SK-N-MC (cell line): Measurements from ENCODE around the gene ARL6IP4.

Experiments
- EZH2 ChIP-seq: fragments of 200-600 bp; sonication (generic); IDR thresholded peaks from one replicate; pipeline ENCODE4 v1.6.1; 2017; ENCODE audit warnings: antibody characterized with exemption
- FOXP2 ChIP-seq: optimal IDR thresholded peaks from 2 replicates; pipeline ENCODE3; 2011; ENCODE audit warnings: mild to moderate bottlenecking, moderate library complexity; ENCODE audit not compliant: insufficient read depth; ENCODE audit errors: extremely low read length, control extremely low read depth
- POLR2AphosphoS5 ChIP-seq: IDR thresholded peaks from 2 replicates; pipeline ENCODE4 v1.6.1; 2012; ENCODE audit warnings: mild to moderate bottlenecking, low read depth, low read length, borderline replicate concordance

GRCh38 chr12:122946690-122947341 is 33.7 kb upstream of the ARL6IP4 start:
- no peak for TF ChIP-seq EZH2
- no peak for TF ChIP-seq POLR2AphosphoS5
- TF ChIP-seq FOXP2 = no peak
